Left ventricle myocardium superior (tissue), 1 donor: Measurements from ENCODE around the gene UBE2G2. TPM values are rescaled to one million over a fixed set of nuclear protein-coding genes. Genes with fewer than 3 reads are reported as not detected.

Experiments used
- ATAC-seq: fragments of 200-7000 bp; cut with Tn5 transposase; one replicate; pipeline ENCODE4 v1.9.1; 2020; ENCODE audit warnings: mild to moderate bottlenecking, moderate library complexity
- DNase-seq: peaks from one replicate; pipeline ENCODE4 v3.0.0-alpha.2; 2020
- intact Hi-C: fragments of 100-400 bp; cut with micrococcal nuclease; formaldehyde crosslinking; loops from one replicate; pipeline ENCODE4 v1.11.0; 2022
- long read RNA-seq: library from polyadenylated mRNA; unstranded; transcript quantifications from one replicate; pipeline ENCODE4 v2.0.0, GENCODE V29; 2021
- total RNA-seq: library from RNA; stranded (reverse); fragmentation: NEBNext Ultra II Directional; extraction: Animal tissue kit (Norgen Biotek cat#: 25700); gene quantifications from one replicate; pipeline ENCODE4 v1.2.1, GENCODE V29; 2021
- donor health status: DM: no; HTN: yes; CAD: no; lungs with severe emphysema.

UBE2G2 gene, protein sequence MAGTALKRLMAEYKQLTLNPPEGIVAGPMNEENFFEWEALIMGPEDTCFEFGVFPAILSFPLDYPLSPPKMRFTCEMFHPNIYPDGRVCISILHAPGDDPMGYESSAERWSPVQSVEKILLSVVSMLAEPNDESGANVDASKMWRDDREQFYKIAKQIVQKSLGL
- total RNA-seq = 70.0 TPM
- long read RNA-seq, full-length matches to known transcripts = 64 of 98 reads
- long read RNA-seq, partial matches to known transcripts = 8 of 98 reads
- long read RNA-seq, other reads (novel, unspliced or antisense) = 26 of 98 reads

GRCh38 chr21:44801468-44802395, at the start of gene UBE2G2:
TSS of gene UBE2G2 (minus strand) at chr21:44801820. CDS start at chr21:44801748, 72 bp downstream.
- ATAC-seq = peak; percentile 97
- DNase-seq = peak; percentile 90
- intact Hi-C loops = no loop called here

DNA sequence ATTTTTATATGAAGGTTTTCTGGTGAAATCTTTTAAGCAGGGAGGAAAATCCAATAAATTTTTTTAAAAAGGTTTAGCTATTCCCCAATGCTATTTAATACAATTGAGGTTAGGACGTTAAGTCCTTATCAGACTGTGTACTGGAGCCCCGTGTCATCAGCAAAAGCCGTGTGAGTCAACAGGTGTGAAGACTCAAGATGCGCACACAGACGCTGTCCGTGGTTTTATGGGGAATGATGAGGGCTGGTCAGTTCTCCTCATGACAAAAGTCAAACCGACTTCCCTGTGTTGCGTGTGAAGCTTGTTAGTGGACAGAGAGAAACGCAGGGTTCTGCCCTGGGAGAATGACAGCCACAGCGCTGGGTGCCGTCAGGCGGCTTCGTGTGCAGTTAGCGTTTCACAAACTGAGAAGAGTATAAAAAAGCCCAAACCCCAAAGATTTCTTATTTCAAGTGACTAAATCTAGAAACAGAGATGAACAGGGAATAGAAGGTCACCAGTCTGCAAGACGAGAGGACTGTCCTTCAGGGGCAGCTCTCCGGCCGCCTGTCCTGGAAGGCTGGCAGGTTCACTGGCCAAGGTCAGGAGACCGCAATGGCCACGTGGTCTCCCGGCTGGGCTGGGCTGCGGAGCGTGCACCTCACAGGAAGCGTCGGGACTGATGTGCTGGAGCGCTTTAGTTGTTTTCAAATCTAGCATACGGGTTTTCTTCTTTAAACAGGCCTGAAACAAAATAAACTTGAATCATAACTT, 49.5 kb upstream of the UBE2G2 start:
- DNase-seq (no peak), ATAC-seq (no peak)
- intact Hi-C loops = no loop called here

- DNase-seq (no peak), ATAC-seq (no peak)
- intact Hi-C loops = no loop called here
Observed at GRCh38 chr21:44850208-44850800, 48.7 kb upstream of the UBE2G2 start.

DNA sequence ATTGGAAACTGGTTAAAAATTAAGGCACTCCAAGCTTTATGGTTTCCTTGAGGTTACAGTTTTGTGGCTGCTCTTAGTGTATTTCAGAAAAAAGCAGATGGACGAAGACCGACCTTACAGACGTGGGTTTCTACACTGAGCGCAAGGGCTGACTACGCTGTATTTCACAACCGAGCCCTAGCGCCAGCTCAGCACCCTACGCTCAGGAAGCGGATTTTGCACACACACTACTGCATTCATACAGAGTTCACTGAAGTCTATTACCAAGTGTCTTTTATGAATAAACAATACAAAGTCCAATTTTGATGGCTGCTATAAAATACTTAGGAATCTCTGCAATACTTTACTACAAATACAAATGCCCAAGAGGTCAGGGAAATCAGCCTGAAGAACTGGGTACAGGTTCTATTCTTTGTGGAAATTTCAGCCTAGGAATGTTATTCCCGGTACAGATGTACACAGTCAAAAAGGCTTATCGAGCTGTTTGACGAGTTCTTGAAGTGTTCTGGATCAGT, 48.1 kb upstream of the UBE2G2 start:
- no peak for ATAC-seq
- intact Hi-C loops = no loop called here

GRCh38 chr21:44848821-44849521, 47.4 kb upstream of the UBE2G2 start:
- DNase-seq (no peak), ATAC-seq (no peak)
- intact Hi-C loops = no loop called here

More for the DNA sequence above, 48.1 kb upstream of the UBE2G2 start:
- DNase-seq = no peak

GRCh38 chr21:44847261-44848056, 45.8 kb upstream of the UBE2G2 start:
- ATAC-seq (no peak), DNase-seq (no peak)
- intact Hi-C loops = no loop called here

GRCh38 chr21:44846485-44847260, 45.1 kb upstream of the UBE2G2 start:
- intact Hi-C loops = no loop called here
- peak; percentile 43 for ATAC-seq
- peak; percentile 65 for DNase-seq

GRCh38 chr21:44846224-44846484, 44.5 kb upstream of the UBE2G2 start:
- intact Hi-C loops = no loop called here
- ATAC-seq = no peak
- DNase-seq = no peak

DNA sequence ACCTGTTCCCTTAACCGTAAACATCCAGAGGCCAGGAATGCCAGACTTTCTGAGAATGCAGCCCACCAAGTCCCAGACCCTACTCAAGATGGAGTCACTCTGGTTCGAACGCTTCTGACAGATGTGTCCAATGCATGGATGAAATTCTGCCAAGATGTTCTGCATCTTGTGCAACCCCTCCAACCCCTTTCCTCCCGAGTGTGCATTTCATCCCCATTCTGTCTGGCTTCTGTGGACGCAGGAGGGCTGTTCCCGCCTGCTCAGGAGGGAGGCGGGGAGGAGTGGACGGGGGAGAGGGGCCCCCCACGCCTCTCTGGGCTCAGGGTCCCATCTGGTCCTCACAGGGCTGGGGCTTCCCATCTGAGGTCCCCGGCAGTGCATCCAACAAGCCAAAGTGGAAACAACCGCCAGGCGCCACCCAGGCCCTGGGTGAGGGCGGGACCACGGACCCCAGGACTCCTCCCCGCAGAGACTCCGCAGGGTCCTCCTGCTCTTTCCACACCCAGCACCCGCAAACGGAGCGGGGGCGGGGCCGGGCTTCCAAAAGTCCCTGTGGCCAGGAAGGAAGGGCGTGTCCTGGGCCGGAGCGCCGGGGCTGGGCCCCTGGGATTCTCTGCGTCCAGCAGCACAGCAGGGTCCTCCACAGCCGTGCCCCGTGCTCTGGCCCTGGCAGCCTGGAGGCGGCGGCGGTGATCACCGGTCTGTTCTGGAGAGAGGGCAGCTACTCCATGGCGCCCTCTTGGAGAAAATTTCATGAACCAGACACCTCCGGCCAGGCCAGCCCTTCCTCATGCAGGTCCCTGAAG, 44.0 kb upstream of the UBE2G2 start:
- intact Hi-C loops = no loop called here
- ATAC-seq (peak; percentile 80), DNase-seq (peak; percentile 86)

DNA sequence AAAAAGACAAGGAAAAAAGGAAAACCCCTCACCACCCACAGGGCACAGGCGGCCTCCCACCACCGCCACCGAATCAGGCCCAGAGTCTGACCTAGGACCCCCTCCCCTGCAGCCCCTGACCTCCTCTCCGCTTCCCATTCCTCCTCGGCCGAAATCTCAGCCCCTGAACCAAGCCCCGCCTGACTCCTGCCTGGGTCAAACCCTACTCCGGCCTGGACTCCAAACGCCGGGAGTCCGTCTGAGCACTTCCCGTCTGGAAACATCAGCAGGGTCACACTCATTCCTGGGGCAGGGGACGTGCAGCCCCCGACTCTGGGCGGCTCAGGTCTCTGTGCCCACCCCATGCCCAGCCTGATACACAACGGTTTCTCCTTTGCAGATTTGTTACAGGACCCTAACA, 42.6 kb upstream of the UBE2G2 start:
- DNase-seq (no peak), ATAC-seq (no peak)
- intact Hi-C loops = no loop called here

DNA sequence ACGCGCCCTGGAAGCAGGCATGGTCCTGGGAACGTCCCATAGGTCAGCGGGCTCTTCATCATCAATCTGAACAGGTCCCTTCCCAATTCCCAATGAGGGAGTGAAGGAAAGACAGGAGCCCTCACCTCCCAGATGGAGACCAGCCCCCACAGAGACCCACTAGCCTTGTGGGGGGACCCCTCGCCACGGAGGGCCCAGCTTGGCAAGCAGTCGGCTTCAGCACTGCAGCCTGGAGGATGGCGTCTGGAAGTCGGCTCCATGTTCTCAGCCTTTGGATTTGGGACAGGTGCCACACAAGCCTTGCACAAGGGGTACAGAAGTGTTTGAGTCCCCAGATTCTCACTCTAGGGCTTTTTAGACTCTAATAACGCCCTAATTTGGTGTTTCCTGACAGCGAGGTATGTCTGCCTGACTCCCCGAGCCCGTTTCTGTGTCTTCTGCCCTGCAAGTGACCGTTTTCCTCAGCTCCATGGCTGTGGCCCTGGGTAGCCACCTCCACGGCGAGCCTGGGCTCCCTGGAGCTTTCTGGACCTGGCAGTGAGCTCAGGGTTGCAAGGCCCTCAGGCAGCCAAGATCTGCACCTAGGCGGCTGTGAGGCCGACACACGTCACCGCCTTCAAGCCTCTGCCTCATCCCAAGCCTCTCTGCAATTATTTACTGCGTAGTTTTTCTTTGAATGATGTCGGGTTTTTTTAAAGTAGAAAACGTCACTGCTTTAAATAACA, 41.3 kb upstream of the UBE2G2 start:
- intact Hi-C loops = no loop called here
- ATAC-seq (no peak), DNase-seq (no peak)

- ATAC-seq (no peak), DNase-seq (no peak)
- intact Hi-C loops = no loop called here
Observed at GRCh38 chr21:44842087-44842486, 40.5 kb upstream of the UBE2G2 start.

DNA sequence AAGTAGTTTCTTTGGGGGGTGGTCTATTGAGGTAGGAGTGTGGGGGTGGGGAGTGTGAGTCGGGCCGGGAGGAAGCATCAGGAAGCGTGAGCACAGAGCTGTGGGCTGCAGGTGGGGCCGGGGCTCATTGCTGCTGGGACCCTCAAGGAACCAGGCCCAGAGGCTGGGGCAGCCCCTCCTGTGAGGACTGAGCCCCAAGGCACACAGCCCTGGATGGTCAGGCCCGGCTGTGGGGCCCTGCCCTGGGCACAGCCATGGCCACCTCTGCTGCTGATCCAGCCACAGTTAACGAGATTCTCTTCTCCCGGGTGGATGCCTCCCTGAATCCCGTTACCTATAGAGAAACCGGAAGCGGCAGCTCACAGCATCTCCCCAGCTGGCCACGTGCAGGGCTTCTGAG, 39.2 kb upstream of the UBE2G2 start:
- intact Hi-C loops = no loop called here
- ATAC-seq (no peak), DNase-seq (no peak)

DNA sequence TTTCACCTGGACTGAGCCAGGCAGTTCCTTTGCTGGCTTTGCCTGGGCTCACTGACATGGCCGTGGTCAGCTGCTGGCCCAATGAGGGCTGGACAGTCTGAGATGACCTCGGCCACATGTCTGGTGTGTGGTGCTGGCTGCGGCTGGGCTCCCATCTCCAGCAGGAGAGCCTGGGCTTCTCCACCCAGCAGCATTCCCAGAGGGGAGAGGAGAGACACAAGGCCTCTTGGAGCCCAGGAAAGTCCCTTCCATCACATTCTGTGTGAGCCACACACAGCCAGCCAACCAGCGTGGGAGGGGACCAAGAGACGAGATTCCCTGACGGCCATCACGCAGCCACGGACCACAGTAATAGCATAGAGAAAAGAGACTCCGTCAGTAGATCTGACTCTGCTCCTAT, 37.3 kb upstream of the UBE2G2 start:
- ATAC-seq (no peak), DNase-seq (no peak)
- intact Hi-C loops = no loop called here

DNA sequence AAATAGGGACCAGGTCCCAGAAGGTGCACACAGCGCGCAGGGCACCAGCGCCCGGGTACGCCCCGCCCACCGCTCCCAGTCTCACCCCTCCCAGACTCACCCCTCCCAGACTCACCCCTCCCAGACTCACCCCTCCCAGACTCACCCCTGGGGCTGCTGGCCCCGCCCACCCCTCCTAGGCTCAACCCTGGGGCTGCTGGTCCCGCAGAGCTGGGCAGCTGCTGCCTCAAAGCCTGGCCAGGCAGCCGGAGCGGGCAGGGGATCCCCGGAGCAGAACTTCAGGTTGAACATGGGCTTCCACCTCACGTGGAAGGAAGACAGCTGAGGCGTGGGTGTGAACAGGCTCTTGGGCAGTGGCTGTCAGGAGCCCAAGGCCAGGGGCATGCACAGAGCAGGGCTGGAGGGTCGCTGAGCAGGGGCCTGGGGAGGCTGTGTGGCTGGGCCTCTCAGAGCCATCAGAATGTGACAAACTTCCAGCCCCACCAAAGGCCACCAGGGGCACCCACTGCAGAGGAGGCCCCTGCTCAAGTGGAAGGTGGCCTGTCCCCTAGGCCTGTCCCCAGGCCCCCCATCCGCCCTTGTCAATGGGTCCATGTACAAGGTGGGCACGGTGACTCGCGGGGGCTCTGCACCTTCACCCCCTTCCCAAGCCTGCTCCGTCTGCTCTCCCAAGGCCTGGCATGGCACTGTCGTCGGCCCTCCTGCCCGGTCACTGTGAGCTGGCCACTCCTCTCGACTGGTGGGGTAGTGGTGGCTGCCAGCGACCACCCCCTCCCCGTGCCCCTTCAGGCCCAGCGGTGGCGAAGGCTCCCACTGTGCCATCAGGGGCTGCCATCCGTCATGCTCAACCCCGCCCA, 36.6 kb upstream of the UBE2G2 start:
- DNase-seq (no peak), ATAC-seq (no peak)
- intact Hi-C loops = no loop called here
